C4-2B (cell line): ENCODE data around the gene NFIC.

Experiments
- CTCF ChIP-seq: fragments of 450-650 bp; conservative IDR thresholded peaks from 2 replicates; pipeline ENCODE4 v1.5.1; 2017; ENCODE audit warnings: mild to moderate bottlenecking
- ZFX ChIP-seq: fragments of 450-650 bp; IDR thresholded peaks from 2 replicates; pipeline ENCODE4 v1.6.1; 2017

- TF ChIP-seq CTCF (no peak), ZFX (peak; percentile 60; the same call in 1 of the 2 replicates)
Measured at GRCh38 chr19:3366753-3367627, 607 bp downstream of the NFIC start.
